ENCODE data around the gene PPT1.

PPT1 gene

DNA sequence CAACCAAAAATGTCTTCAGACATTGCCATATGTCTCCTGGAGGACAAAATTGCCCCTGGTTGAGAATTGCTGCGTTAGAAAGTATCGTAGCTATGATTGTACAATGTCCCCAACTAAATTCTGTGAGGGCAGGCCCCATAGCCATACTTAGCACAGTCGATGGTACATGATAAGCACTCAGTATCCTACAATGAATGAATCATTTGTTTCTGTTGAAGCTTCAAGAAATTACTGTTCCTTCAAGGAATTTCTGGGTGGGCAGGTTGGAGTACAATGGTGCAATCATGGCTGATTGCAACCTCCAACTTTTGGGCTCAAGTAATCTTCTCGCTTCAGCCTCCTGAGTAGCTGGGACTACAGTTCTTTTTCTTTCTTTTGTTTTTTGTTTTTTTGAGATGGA lies 51.9 kb downstream of the PPT1 start:
- TF ChIP-seq, protein P1, sequence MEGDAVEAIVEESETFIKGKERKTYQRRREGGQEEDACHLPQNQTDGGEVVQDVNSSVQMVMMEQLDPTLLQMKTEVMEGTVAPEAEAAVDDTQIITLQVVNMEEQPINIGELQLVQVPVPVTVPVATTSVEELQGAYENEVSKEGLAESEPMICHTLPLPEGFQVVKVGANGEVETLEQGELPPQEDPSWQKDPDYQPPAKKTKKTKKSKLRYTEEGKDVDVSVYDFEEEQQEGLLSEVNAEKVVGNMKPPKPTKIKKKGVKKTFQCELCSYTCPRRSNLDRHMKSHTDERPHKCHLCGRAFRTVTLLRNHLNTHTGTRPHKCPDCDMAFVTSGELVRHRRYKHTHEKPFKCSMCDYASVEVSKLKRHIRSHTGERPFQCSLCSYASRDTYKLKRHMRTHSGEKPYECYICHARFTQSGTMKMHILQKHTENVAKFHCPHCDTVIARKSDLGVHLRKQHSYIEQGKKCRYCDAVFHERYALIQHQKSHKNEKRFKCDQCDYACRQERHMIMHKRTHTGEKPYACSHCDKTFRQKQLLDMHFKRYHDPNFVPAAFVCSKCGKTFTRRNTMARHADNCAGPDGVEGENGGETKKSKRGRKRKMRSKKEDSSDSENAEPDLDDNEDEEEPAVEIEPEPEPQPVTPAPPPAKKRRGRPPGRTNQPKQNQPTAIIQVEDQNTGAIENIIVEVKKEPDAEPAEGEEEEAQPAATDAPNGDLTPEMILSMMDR (IDR thresholded peaks at IDR 0.05; ENCODE audit: low read depth, low read length), result no peak
- H3K4me3 ChIP-seq (ENCODE audit: low read depth, low read length), result no peak overlapping the region
- H3K27me3 ChIP-seq, result no peaks in the 10 kb centered on the region
- no peaks in the 10 kb centered on the region for H3K4me1 ChIP-seq
- no peaks in the 10 kb centered on the region for H3K9me3 ChIP-seq
- H3K36me3 ChIP-seq, result no peaks in the 10 kb centered on the region
- DNase-seq, result no peak

DNA sequence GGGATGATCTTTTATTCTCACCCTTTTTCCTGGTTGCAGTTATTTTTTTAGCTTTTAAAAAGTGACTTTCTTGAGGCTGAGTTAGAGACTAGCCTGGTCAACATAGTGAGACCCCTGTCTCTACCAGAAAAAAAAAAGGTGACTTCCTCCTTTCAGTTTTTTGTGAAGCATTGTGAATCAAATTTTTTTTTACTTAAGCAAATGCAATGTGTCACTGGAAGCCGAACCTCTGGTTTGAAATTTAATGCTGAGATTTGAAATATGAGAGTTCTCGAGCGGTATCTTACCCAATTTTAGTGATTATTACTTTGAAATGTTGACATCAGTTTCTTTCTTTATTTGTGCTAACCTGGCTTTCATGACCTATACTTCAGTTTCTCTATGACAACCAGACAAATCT lies 52.9 kb downstream of the PPT1 start:
- H3K36me3 ChIP-seq, result no peaks in the 10 kb centered on the region
- H3K4me3 ChIP-seq (ENCODE audit: low read depth, low read length), result no peak overlapping the region

DNA sequence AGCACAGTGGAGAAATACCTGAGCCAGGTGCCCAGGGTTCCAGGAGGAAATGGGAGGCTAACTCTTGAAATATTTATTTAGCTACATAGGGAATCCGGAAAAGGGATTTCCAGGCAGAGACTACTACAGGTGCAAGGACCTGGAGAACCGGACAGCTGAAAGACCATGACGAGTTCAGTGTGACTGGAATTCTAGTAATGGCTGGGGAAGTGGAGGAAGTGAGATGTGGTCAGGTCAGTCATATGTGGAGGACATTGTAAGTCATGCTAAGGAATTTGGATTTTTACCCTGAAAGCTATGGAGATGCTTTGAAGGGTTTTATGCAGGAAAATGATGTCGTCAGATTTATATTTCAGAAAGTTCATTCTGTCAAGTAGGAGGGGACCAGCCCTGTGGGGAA lies 54.7 kb downstream of the PPT1 start:
- TF ChIP-seq, protein P1 (IDR thresholded peaks at IDR 0.05; ENCODE audit: low read depth, low read length), result no peak
- Histone ChIP-seq H3K4me1 (no peaks in the 10 kb centered on the region), H3K36me3 (no peaks in the 10 kb centered on the region), H3K4me3 (ENCODE audit: low read depth, low read length) (no peak overlapping the region), H3K27me3 (no peaks in the 10 kb centered on the region), H3K9me3 (no peaks in the 10 kb centered on the region)
- DNase-seq, result no peak

More for the DNA sequence above, 52.9 kb downstream of the PPT1 start:
- no peaks in the 10 kb centered on the region for H3K4me1 ChIP-seq
- H3K27me3 ChIP-seq, result no peaks in the 10 kb centered on the region
- no peaks in the 10 kb centered on the region for H3K9me3 ChIP-seq
- TF ChIP-seq, protein P1 (IDR thresholded peaks at IDR 0.05; ENCODE audit: low read depth, low read length), result no peak
- no peak for DNase-seq

DNA sequence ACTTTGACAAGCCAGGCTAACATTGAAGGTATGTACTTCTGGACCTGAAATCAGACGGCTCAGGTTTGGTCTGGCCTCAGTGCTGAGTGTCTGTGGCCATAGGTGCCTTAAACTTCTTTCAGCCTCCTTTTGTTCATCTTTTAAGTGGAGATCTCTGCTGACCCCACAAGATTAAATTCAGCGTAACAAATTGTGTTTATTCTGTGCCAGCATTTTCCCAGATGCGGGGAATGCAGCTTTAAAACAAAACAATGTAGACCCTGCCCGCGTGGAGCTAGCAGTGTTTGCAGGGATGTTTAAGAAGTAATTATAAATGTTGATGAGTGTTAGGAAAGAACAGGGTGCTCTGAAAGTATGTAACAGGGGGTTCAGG lies 55.6 kb downstream of the PPT1 start:
- TF ChIP-seq, protein P1 (IDR thresholded peaks at IDR 0.05; ENCODE audit: low read depth, low read length), result no peak
- DNase-seq, result no peak
- no peaks in the 10 kb centered on the region for H3K36me3 ChIP-seq
- H3K4me3 ChIP-seq (ENCODE audit: low read depth, low read length), result peak overlapping the region; percentile 90
- H3K4me1 ChIP-seq, result no peaks in the 10 kb centered on the region; the same call in 1 of the 2 replicates
- H3K9me3 ChIP-seq, result no peaks in the 10 kb centered on the region
- H3K27me3 ChIP-seq, result no peaks in the 10 kb centered on the region

DNA sequence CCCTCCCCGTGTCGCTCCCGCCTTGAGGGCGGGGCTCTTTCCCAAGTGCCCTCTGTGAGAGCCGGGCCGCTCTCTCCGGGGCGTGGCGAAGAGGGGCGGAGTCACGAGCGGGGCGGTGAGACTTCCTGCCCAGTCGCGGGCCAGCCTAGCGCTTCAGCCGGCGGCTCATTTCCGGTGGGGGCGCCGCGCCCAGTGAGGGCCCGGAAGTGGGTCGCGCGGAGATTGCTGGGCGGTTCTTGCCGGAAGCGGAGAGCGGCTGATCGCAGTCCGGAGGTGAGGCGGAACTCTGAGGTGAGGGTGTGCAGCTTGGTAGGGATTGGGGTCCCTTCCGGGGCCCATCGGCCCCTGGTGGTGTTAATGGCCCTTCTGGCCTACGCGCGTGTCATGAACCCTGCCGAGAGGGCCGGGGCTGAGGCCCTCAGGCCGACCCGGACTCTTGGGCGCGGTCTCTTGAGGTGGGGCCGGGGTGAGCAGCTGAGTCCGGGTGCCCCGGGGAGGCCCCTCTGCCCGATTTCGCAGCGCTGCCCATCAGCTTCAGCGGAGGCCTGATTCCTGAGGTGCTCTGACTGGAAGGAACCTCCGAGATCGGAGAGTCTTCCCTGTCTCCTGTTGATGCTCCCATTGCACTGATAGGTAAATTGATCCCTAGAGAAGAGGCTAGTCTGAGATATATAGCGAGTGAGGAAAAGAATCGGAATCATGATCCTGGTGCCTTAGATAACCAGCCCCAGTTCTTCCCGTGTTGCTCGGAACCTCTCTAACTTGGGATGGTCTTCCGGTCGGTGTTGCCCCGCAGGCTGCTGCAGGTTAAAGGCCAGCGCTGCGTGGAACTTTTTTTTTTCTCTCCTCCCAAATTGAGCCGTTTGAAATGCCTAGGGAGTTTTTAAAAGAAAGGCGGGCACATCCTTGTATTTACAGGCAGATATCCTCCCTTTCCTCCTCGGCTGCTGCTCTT lies 56.3 kb downstream of the PPT1 start, which contains the start of gene CAP1:
CAP1 (plus strand) TSS at position 219 of the 955 bp plus-strand sequence. CDS start 18,618 bp downstream, outside the sequence.
- Histone ChIP-seq H3K9me3 (no peaks in the 10 kb centered on the region), H3K27me3 (no peaks in the 10 kb centered on the region), H3K4me1 (no peaks in the 10 kb centered on the region; the same call in 1 of the 2 replicates), H3K36me3 (no peaks in the 10 kb centered on the region), H3K4me3 (ENCODE audit: low read depth, low read length) (peak within 1 kb of the TSS; percentile 90)
- TF ChIP-seq, protein P1 (IDR thresholded peaks at IDR 0.05; ENCODE audit: low read depth, low read length), result no peak
- peak; percentile 96 for DNase-seq
